Left lobe of liver (tissue), 2 donors: Measurements from ENCODE around the gene DSN1. TPM values are rescaled to one million over a fixed set of nuclear protein-coding genes. Genes with fewer than 3 reads are reported as not detected.

ENCODE experiments used
- ATAC-seq: fragments of 200-7000 bp; cut with Tn5 transposase; one replicate; pipeline ENCODE4 v1.9.1; 2020; ENCODE audit warnings: mild to moderate bottlenecking, moderate library complexity
- DNase-seq: peaks from one replicate; pipeline ENCODE4 v3.0.0-alpha.2; 2020; ENCODE audit warnings: low spot score
- total RNA-seq: library from RNA; stranded (reverse); gene quantifications from one replicate; pipeline ENCODE4 v1.2.1, GENCODE V29; 2021
- donor health status: DM: no; HTN: no; CAD: no; lungs with moderate emphysema.
- donor health status: DM: no; HTN: yes; CAD: no.

The DSN1 gene
- total RNA-seq, 1 donor from 2014 or later = 3.4 TPM

DNA sequence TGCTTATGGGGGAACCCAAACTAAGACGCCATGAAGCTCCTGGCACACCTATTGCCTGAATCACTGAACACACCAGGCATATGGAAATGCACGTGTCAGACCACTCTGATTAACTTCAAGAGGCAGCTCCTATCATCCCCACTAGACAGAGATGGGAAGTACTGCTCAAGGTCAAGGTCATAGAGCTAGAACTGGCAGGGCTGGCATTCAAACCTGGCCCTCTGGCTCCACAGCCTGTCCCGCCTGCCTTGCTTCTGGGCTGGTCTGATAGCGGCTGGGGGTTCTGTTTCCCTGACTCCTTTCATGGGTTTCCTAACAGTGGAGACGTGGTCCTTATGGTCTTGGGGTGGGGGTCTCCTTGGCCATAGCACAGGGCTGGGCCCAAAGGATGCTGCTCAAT lies 22.6 kb upstream of the DSN1 start:
- DNase-seq (no peak), ATAC-seq (no peak)

DNA sequence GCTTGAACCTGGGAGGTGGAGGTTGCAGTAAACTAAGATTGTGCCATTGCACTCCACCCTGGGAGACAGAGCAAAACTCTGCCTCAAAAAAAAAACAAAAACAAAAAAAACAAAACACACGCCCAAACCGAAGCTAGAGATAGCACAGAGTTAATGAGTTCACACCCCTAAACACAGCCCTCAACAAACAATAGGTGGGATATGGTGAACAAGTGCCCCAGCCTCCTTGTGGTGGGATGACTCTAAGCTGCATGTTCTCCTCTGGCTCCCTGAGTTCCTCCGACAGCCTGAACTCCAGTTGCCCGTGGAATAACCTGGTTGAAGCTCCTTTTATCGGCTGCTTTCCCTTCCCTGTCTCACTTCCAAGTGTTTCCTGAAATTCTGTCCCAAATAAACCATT lies 22.1 kb upstream of the DSN1 start:
- ATAC-seq (no peak), DNase-seq (no peak)

DNA sequence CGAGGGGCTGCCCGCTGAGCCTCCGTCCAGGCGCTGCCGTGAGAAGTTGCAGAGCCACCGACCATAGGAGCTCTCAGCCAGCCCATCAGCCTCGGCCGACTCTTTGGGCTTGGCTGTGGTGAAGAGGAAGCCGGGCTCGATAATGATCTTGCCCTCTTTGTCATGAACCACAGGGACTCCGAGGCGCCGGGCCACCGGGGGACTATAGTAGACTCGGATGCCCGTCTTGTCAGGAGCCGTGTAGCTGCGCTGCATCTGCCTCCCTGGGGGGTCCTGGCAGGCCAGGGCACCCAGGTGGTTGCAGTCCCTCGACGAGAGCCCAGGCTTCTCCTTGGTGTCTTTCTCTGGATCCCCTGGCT lies 20.5 kb upstream of the DSN1 start:
- ATAC-seq = no peak
- no peak for DNase-seq

DNA sequence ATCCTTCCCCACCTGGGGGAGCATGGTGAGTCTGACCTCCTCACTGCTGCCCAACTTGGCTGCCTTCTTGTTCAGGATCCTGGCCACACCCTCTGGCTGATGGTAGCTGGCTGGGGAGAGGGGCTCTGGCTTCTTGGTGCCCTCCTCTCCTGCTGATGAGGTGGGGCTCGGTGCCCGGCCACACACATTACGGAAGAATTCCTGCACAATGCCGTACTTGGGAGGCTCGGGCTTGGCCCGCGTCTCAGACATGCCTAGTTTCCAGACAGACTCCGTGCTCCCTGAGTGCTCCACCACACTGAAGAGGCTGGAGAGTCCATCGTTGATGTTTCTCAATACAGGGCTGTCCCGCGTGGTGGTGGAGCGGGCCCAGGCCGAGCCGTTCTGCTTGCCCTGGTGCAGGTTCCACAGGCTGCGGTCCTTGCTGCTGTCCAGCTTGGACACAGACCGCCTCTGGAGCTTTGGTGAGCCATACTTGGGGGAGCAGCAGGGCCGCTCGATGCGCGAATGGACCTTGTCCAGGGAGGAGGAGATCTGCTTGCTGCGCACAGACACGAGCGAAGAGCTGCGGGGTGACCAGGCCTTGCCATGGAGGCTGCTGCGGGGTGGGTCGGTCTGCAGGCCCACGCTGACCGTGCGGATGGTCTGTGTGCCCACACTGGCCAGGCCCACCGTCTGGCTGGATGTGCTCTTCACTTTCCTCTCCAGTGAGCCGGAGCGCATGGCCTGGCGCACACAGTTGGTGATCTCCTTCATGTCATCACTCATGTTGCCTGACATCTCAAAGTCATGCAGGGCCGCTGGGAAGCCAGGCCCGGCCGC lies 19.9 kb upstream of the DSN1 start:
- DNase-seq = no peak
- no peak for ATAC-seq

DNA sequence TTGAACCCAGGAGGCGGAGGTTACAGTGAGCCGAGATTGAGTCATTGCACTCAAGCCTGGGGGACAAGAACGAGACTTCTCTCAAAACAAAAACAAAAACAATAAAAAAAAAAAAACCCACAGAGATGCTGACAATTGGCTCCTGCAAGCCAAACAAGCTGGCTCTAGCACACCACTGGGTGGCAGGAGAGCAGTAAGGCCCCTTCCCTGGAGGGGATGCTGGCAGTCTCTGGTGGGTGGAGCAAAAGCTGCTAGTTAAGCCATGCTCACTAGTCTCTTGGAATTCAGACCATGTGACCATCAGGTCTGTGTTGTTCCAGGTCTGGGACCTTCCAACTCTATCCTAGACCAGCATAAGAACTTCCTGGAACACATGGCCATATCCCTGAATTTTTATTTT lies 18.9 kb upstream of the DSN1 start:
- DNase-seq (no peak), ATAC-seq (no peak)

DNA sequence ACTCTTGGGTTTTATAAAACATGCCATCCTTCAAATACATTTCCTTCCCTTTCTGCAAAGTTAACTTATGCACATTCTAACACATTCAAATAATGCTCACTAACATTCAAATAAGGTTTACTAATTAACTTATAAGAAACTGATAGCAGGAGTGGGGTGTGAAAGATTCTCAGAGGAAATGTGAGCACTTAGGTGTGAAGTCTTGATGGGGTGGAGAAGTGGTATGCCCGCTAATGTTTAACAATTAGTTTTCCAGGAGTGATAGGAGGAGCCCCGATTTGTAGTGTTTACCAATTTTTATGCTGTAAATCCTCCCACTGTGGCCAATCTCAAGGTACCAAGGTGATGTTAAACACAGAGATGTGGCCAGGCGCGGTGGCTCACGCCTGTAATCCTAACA lies 18.3 kb upstream of the DSN1 start:
- DNase-seq (no peak), ATAC-seq (no peak)

DNA sequence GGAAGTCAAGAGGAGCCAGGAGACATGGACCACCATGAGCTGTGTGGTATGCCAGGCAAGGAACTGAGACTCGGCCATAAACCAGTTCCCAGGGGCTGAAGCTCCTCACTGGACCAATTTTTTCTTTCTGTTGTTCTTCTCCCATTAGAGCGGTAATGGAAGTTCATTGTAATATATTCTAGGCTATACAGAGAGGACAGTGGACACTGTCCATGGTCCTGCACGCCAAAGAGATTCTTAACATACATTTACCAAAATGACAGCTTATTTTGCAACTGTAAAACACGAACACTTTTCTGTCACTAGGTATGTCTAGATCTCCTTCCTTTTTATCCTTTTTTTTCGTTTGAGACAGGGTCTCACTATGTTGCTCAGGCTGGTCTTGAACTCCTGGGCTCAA lies 13.1 kb upstream of the DSN1 start:
- ATAC-seq (no peak), DNase-seq (no peak)

DNA sequence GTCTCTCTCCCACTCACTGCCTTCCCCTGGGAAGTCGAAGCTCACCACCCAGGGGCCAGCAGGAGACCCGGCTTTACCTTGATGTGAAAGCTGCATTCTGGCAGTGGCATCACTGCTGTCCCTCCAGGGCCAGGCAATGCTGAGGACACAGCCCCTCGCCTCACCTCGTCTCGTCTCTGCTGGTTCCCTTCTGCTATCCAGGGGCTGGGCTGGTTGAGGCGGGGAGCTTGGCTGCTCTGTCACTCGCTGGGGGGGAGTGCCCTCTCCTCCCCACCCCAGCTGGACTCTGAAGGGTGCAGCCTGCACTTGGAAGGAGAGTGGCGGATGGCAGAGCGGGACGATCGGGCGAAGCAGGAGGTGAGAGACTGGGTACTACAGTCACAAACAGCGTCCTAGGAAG lies 12.7 kb upstream of the DSN1 start:
- no peak for DNase-seq
- ATAC-seq = no peak

DNA sequence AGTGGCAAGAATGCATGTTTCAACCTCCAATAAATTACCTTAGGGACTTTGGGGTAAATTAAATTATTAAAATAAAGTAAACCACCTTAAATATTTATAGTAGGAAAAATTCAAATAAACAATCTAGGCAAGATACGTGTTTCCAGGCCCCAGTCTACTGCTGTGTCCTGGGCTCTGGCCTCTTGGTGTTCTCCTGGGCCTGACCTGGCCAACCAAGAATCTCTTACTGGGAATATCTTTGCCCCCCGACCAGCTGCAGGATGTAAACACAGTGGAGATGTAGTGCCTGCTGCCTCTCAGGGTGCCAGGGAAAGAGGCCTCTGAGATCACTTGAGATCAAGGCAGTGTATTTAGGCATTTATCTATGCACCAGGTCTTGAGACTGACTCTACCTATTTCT lies 11.7 kb upstream of the DSN1 start:
- ATAC-seq = no peak

DNA sequence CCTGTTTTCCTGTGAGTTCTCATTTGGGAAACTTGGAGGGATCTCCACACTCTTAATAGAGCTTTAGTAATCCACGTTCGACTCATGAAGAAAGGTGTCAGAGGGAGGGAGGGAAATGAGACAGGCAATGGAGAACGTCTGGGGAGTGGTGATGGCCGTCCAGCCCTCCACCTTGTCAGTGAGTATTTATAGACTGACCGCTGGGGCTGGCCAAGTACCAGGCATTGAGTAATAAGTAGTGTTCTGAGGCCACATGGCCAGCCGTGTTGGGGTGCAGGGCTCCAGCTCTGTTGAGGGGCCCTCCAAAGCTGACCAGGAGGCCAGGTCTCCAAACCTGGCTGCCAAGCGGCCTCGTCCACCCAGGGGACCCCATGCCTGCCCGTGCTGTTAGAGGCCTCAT lies 11.3 kb upstream of the DSN1 start:
- peak; percentile 22 for ATAC-seq
- DNase-seq = no peak

More for the DNA sequence above, 11.7 kb upstream of the DSN1 start:
- no peak for DNase-seq

DNA sequence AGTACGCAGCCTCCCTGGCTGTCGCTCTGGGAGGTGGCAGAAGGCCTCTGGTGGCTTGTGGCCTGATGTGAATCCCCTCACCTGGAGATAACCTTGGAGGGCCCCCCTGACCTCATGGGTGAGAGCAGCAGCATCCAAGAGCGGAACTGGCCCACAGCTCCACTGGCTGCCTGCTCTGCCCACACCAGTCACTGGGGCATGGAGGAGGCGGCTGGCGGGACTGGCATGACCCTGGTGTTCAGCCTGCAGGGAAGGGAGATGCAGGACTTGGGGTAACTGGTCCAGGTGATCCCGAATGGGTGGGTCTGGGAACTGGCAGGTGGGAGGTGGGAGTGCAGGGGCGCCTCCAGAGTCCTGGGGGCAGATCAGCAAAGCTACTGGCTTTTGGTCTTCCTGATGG lies 10.6 kb upstream of the DSN1 start:
- no peak for DNase-seq
- ATAC-seq = no peak

DNA sequence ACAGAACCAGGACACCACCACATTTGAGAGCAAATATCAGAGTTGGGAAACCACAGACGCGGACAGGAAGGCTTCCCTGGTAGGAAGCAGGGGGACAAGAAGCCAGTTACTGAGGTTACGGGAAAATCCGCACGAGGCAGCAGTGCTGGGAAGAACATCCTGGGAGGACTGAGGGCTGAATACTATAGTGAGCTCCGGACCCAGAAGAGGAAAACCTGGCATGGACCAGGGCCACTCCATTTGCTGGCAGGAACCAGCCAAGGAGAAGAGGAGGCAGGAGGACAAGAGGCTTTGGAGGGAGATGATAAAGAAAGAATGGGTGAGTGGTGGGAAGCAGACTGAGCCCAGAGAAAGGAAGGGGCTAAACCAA lies 6.1 kb upstream of the DSN1 start:
- DNase-seq (no peak), ATAC-seq (no peak)

DNA sequence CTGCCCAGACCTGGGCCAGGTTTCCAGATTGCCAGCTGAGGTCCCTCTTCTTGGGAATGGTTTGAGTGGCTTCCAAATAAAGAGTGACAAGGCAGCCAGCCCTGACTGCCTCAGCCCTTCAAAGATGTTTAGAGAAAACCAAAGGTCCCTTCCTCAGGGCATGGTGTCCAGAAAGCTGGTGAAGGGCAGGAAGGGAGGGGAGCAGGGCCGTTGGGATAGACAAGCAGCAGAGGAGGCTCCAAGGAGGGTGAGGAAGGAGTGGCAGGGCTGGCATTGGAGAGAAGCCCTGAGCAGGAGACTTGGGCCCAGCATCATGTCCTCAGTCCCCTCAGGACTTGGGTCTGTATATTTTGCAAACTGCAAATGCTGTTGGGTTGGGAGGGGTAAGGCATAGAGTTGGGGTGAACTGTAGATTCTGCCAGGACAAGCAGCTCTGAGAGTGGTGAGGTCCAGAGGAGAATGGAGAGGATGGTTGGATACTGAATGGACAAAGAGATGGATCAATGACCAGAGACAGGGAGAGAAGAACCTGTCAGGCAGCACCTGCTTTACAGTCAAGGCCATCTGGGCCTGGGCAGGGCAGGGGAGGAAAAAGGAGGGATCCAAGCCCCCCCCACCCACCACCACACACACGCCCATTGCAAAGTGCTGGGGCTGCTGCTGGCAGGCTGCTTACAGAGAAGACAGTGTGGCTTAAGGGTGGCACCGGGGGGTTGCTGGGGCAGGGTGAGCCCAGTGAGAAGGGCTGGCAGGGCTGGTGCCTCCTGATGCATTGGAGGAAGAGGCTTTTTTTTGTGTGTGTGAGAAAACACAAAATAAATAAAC lies 5.5 kb upstream of the DSN1 start:
- ATAC-seq (no peak), DNase-seq (no peak)

DNA sequence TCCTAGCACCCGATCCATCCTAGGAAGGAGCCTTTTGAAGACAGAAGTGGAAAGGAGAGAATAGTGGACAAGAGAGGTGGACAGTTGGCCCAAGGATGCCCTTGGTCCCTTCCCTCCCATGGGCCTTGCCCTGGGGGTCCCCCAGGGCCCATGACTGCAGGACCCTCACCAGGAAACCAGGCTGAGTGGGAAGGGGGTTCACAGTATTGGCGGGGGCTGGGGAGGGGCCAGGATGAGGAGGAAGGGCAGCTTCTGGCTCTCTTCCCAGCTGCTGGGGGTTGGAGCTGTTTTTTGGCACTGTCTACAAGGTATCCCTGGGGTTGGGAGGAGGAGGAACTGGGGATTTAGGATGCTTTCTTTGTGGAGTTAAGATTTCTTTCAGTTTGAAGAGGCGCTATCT lies 4.0 kb upstream of the DSN1 start:
- ATAC-seq (no peak), DNase-seq (no peak)

DNA sequence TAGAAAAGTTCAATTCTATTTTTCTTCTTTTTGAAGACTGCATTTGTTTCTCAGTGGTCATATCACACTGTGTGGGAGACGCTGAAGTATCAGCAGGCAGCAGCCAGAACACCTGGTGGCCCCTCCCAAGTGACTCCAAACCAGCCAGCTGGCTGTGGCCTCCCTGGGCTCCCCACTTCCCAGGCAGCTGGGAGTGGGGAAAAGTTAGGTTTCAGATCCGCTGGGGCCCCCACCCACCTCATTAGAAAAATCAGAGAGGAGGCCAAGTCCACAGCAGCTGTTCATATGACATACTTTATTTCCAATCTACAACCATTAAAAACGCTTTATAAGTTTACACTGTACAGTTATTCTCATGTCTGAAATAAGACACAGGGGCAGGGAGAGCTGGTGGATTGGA lies 3.6 kb upstream of the DSN1 start:
- ATAC-seq (no peak), DNase-seq (no peak)

DNA sequence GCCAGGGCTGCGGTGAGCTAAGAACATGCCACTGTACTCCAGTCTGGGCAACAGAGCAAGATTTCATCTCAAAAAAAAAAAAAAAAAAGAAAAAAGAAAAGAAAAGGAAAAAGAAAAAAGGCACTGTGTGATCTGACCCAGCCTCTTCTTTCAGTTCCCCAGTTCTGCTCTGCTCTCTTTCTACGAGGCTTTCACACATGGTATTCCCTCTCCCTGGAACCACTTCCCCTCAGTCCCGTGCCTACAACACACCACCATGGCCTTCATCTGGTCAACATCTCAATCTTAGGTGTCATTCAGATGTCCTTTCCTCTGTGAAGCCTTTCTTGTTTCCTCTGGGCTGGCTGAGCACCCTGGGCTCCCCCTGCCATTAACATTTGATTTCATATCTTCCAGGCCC lies 2.3 kb upstream of the DSN1 start:
- ATAC-seq = no peak
- DNase-seq = no peak

DNA sequence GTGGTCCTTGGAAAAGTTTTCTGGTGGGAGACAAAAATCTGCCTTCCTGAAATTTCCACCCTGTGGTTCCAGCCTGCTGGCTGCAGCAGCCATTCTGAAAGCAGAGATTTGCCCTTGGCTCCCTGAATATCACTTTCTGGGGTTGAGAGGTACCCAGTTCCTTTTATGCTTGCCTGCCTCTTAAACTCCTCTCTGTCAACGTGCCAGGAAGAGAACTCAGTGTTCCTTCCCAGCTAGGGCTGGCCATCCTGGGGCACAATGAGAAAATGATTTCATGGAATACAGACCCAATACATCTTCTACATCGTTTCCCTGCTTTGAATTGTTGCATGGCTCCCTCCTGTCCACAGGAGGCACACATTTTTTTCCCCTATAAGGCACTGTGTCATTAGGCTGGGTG lies 1.6 kb upstream of the DSN1 start:
- ATAC-seq = no peak
- no peak for DNase-seq

DNA sequence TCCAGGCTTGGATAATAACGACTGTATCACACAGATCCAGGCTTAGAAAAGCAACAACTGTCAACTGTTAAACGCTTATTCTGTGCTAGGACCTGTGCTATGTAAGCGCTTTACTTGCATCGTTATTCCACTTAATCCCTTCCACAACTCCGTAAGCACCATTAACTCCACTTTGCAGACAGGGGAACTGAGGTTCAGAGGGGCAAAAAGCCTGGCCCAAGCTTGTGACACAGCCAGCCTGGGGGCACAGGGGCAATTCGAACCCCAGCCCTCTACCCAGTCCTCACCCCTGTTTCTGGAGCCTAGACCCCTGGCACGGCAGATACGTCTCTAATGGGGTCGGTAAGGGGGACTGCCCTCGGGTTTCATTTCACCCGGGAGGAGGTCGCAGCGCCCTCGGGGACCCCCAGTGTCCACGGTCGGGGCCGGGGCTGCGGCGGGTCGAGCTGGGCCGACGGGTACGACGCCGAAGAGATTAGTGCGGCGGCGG lies 411 bp downstream of the DSN1 start:
- ATAC-seq (no peak), DNase-seq (no peak)

DNA sequence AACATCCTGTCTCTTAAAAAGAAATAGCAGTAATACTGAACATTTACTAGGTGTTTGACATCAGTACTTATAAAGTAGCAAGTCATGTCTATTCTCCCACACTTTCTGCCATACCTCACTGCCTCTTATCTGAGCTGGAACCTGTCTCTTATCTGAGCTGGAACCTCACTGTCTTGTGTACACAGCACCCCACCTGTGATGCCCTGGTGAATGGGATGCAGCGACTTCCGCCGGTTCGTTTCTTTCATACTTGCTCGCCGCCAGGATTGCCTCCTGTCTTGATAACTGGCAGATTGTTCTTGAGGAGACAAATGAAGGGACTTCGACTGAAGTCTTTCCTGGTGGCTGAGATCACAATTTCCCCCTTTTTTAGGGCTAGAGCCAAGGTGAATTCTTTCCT lies 2.9 kb downstream of the DSN1 start:
- ATAC-seq = no peak
- no peak for DNase-seq

DNA sequence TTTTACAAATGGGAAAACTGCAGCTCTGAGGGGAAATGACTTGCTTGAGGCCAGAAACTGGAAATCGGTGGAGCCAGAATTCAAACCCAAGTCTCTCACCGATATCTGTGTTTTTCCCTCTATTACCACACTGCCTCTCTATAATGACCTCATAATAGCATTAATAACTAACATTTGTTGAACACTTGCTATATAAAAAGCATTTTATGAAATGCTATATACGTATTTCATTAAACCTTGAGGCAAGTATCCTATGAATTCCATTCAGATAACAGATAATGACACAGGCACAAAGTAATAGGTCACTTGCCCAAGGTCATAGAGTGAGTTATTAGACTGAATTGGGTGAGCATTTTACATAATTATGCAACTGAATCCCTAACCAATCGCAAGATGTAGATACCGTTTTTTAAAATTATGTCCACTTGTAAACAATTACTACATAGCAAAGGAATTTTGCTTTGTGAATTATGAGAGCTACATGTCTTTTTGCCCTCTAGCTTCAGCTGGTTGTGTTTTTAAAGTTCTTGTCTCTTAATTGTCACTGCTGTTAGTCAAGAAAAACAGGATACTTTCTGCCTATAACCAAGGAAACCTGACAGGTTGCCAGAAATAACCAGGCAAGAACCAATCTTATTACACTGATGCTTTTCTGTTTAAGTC lies 4.7 kb downstream of the DSN1 start:
- no peak for ATAC-seq
- no peak for DNase-seq

DNA sequence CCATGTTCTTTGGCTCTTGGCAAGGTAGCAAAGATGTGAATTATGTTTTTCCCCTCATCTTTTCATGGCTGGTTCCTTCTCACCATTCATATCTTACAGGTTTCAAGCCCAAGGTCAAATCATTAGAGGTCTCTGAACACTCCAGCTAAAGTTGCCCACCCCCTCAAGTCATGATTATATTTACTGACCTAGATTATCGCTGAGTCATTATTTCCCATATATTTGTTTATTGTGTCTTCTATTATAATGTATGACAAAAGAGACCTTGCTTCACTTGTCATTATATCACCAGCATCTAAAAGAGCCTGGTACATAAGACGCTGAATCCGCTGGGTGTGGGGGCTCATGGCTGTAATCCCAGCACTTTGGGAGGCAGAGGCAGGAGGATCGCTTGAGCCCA lies 12.4 kb downstream of the DSN1 start:
- no peak for ATAC-seq

DNA sequence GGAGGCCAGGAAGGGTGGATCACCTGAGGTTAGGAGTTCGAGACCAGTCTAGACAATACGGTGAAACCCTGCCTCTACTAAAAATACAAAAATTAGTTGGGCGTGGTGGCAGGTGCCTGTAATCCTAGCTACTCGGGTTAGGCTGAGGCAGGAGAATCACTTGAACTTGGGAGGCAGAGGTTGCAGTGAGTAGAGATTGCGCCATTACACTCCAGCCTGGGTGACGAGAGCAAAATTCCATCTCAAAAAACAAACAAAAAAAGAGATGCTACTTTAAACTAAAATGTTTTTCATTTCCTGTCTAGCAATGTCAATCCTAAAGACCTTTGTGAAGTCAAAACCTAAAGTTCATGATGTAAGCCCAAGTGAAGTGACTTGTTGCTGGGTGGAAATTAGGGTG lies 12.9 kb downstream of the DSN1 start:
- ATAC-seq = no peak
- DNase-seq = no peak

More for the DNA sequence above, 12.4 kb downstream of the DSN1 start:
- no peak for DNase-seq
